ENCODE results near the gene ANKRD30B. TPM values are rescaled to one million over a fixed set of nuclear protein-coding genes. Genes with fewer than 3 reads are reported as not detected.
"Not testable (repeated sequence)": the region's sequence is repeated elsewhere in the genome, so short reads cannot be mapped to it uniquely, and the experiment has no call there.

Gene ANKRD30B
- total RNA-seq, 2 donors from 2014 or later: not detected

GRCh38 chr18:14781671-14782070 is 33.7 kb downstream of the ANKRD30B start:
- Mint-ChIP-seq H3K27ac (no peak overlapping the region), H3K27me3 (peaks cover 0 to 7% of the 10 kb centered on the region in 2 donors), H3K36me3 (no peaks in the 10 kb centered on the region), H3K9me3 (no peaks in the 10 kb centered on the region), H3K4me1 (ENCODE audit: low read depth in 2 of 2) (no peaks in the 10 kb centered on the region), H3K4me3 (no peak overlapping the region)
- no peak for ATAC-seq
- no peak for DNase-seq (ENCODE audit: low spot score)

- ATAC-seq: no peak
- no peak overlapping the region for H3K4me3 Mint-ChIP-seq
- H3K9me3 Mint-ChIP-seq: no peaks in the 10 kb centered on the region
- no peaks in the 10 kb centered on the region for H3K4me1 Mint-ChIP-seq (ENCODE audit: low read depth in 2 of 2)
- H3K36me3 Mint-ChIP-seq: no peaks in the 10 kb centered on the region
- peaks cover 0 to 7% of the 10 kb centered on the region in 2 donors for H3K27me3 Mint-ChIP-seq
- no peak overlapping the region for H3K27ac Mint-ChIP-seq
- no peak for DNase-seq (ENCODE audit: low spot score)
Measured at GRCh38 chr18:14784133-14784532, 36.2 kb downstream of the ANKRD30B start.

- not testable (repeated sequence) for H3K27ac Mint-ChIP-seq; H3K27me3 Mint-ChIP-seq; H3K4me3 Mint-ChIP-seq; H3K36me3 Mint-ChIP-seq; ATAC-seq; DNase-seq (ENCODE audit: low spot score); H3K4me1 Mint-ChIP-seq (ENCODE audit: low read depth in 2 of 2); H3K9me3 Mint-ChIP-seq
Measured at GRCh38 chr18:14796876-14797275, 48.9 kb downstream of the ANKRD30B start.

- not testable (repeated sequence) for H3K9me3 Mint-ChIP-seq; H3K36me3 Mint-ChIP-seq; H3K27me3 Mint-ChIP-seq; ATAC-seq; H3K27ac Mint-ChIP-seq; DNase-seq (ENCODE audit: low spot score); H3K4me3 Mint-ChIP-seq; H3K4me1 Mint-ChIP-seq (ENCODE audit: low read depth in 2 of 2)
Measured at GRCh38 chr18:14797969-14798764, 50.2 kb downstream of the ANKRD30B start.

GRCh38 chr18:14811081-14811480 is 63.1 kb downstream of the ANKRD30B start:
- not testable (repeated sequence) for H3K9me3 Mint-ChIP-seq; H3K4me3 Mint-ChIP-seq; ATAC-seq; H3K36me3 Mint-ChIP-seq; H3K4me1 Mint-ChIP-seq (ENCODE audit: low read depth in 2 of 2); H3K27ac Mint-ChIP-seq; H3K27me3 Mint-ChIP-seq; DNase-seq (ENCODE audit: low spot score)

- not testable (repeated sequence) for H3K36me3 Mint-ChIP-seq; DNase-seq (ENCODE audit: low spot score); ATAC-seq; H3K27me3 Mint-ChIP-seq; H3K4me3 Mint-ChIP-seq; H3K27ac Mint-ChIP-seq; H3K4me1 Mint-ChIP-seq (ENCODE audit: low read depth in 2 of 2); H3K9me3 Mint-ChIP-seq
Measured at GRCh38 chr18:14826972-14827632, 79.1 kb downstream of the ANKRD30B start.

- H3K36me3 Mint-ChIP-seq; H3K9me3 Mint-ChIP-seq; DNase-seq (ENCODE audit: low spot score); H3K4me3 Mint-ChIP-seq; ATAC-seq; H3K4me1 Mint-ChIP-seq (ENCODE audit: low read depth in 2 of 2); H3K27me3 Mint-ChIP-seq; H3K27ac Mint-ChIP-seq: not testable (repeated sequence)
Measured at GRCh38 chr18:14841607-14842006, 93.6 kb downstream of the ANKRD30B start.

- H3K4me3 Mint-ChIP-seq; H3K36me3 Mint-ChIP-seq; DNase-seq (ENCODE audit: low spot score); H3K9me3 Mint-ChIP-seq; H3K4me1 Mint-ChIP-seq (ENCODE audit: low read depth in 2 of 2); H3K27me3 Mint-ChIP-seq; ATAC-seq; H3K27ac Mint-ChIP-seq: not testable (repeated sequence)
Measured at GRCh38 chr18:14851533-14851932, 103.6 kb downstream of the ANKRD30B start.

GRCh38 chr18:14855634-14856033 is 107.7 kb downstream of the ANKRD30B start:
- H3K9me3 Mint-ChIP-seq, H3K27ac Mint-ChIP-seq, ATAC-seq: not testable (repeated sequence)

GRCh38 chr18:14856256-14856655 is 108.3 kb downstream of the ANKRD30B start:
- H3K4me3 Mint-ChIP-seq; H3K27me3 Mint-ChIP-seq; DNase-seq (ENCODE audit: low spot score); ATAC-seq; H3K9me3 Mint-ChIP-seq; H3K27ac Mint-ChIP-seq; H3K4me1 Mint-ChIP-seq (ENCODE audit: low read depth in 2 of 2); H3K36me3 Mint-ChIP-seq: not testable (repeated sequence)

More at GRCh38 chr18:14855634-14856033, 107.7 kb downstream of the ANKRD30B start:
- H3K4me3 Mint-ChIP-seq; DNase-seq (ENCODE audit: low spot score); H3K4me1 Mint-ChIP-seq (ENCODE audit: low read depth in 2 of 2); H3K27me3 Mint-ChIP-seq; H3K36me3 Mint-ChIP-seq: not testable (repeated sequence)

- ATAC-seq; H3K36me3 Mint-ChIP-seq; DNase-seq (ENCODE audit: low spot score); H3K27ac Mint-ChIP-seq; H3K4me1 Mint-ChIP-seq (ENCODE audit: low read depth in 2 of 2); H3K9me3 Mint-ChIP-seq; H3K4me3 Mint-ChIP-seq; H3K27me3 Mint-ChIP-seq: not testable (repeated sequence)
Measured at GRCh38 chr18:14858514-14858913, 110.5 kb downstream of the ANKRD30B start.

GRCh38 chr18:14859995-14860394 is 112.0 kb downstream of the ANKRD30B start:
- not testable (repeated sequence) for ATAC-seq; H3K27ac Mint-ChIP-seq; H3K36me3 Mint-ChIP-seq; H3K4me1 Mint-ChIP-seq (ENCODE audit: low read depth in 2 of 2); H3K27me3 Mint-ChIP-seq; H3K9me3 Mint-ChIP-seq; DNase-seq (ENCODE audit: low spot score); H3K4me3 Mint-ChIP-seq

GRCh38 chr18:14866426-14866825 is 118.5 kb downstream of the ANKRD30B start:
- H3K36me3 Mint-ChIP-seq; DNase-seq (ENCODE audit: low spot score); ATAC-seq; H3K4me1 Mint-ChIP-seq (ENCODE audit: low read depth in 2 of 2); H3K27me3 Mint-ChIP-seq; H3K9me3 Mint-ChIP-seq; H3K4me3 Mint-ChIP-seq; H3K27ac Mint-ChIP-seq: not testable (repeated sequence)

GRCh38 chr18:14867988-14868387 is 120.0 kb downstream of the ANKRD30B start:
- ATAC-seq; DNase-seq (ENCODE audit: low spot score); H3K27me3 Mint-ChIP-seq; H3K9me3 Mint-ChIP-seq; H3K4me1 Mint-ChIP-seq (ENCODE audit: low read depth in 2 of 2); H3K27ac Mint-ChIP-seq; H3K36me3 Mint-ChIP-seq; H3K4me3 Mint-ChIP-seq: not testable (repeated sequence)

Data from natural killer cell treated with Interleukin-12 subunit alpha and Interleukin-12 subunit beta and Interleukin-15 and Interleukin-18, amount 100 ng/mL, for 72 hours (primary cell).